Endothelial cell of umbilical vein (primary cell): Measurements from ENCODE around the gene TRIM39. TPM values are rescaled to one million over a fixed set of nuclear protein-coding genes. Genes with fewer than 3 reads are reported as not detected.

Experiments used
- BruUV-seq: library from RNA; stranded (reverse); fragments of 400-500 nt; replicated peaks from 2 replicates; lab custom pipeline; 2021; lab: Mats Ljungman, UMichigan
- CTCF ChIA-PET: fragments of 300-600, 350-600 bp; sonication (Branson Sonifier 250); formaldehyde crosslinking; loops from one replicate; lab custom pipeline; 2021; ENCODE audit warnings: antibody characterized with exemption, inconsistent platforms; lab: Charles Lee
- POLR2A ChIA-PET: fragments of 300-600, 350-600 bp; sonication (Branson Sonifier 250); formaldehyde crosslinking; loops from one replicate; lab custom pipeline; 2021; ENCODE audit warnings: antibody characterized with exemption, inconsistent platforms; lab: Charles Lee
- DNase-seq: peaks from one replicate; pipeline ENCODE4 v3.0.0-alpha.2; 2011; ENCODE audit warnings: low read depth, low spot score
- FAIRE-seq: peaks from 2 replicates; lab custom pipeline; 2011; peaks lifted over from hg19 to GRCh38; lab: Jason Lieb, UNC
- H2AFZ ChIP-seq: 2 replicates; pipeline ENCODE4 v1.6.0; 2012; ENCODE audit warnings: low read depth, low read length, control low read depth, inconsistent platforms
- H3K27ac ChIP-seq: 2 replicates; pipeline ENCODE4 v1.5.1; 2011; ENCODE audit warnings: low read depth, mild to moderate bottlenecking, control low read depth, low read length, moderate library complexity; ENCODE audit not compliant: insufficient read depth
- H3K27me3 ChIP-seq, 2 experiments: 2 replicates each; pipeline versions ENCODE4 v1.6.0 to v1.6.1; 2011; ENCODE audit warnings: low read length in 2 of 2, mixed read lengths in 1 of 2; ENCODE audit not compliant: control insufficient read depth in 2 of 2, insufficient read depth in 2 of 2
- H3K36me3 ChIP-seq, 2 experiments: 2 replicates in 1 of 2; 3 replicates in 1 of 2; pipeline ENCODE4 v1.5.1; 2011; ENCODE audit warnings: low read length in 2 of 2, mild to moderate bottlenecking in 1 of 2, moderate library complexity in 1 of 2; ENCODE audit not compliant: control insufficient read depth in 2 of 2, insufficient read depth in 2 of 2; ENCODE audit errors: extremely low read depth in 1 of 2
- H3K4me1 ChIP-seq: 3 replicates; pipeline ENCODE4 v1.5.1; 2011; ENCODE audit warnings: mild to moderate bottlenecking, low read length; ENCODE audit not compliant: control insufficient read depth, insufficient read depth; ENCODE audit errors: extremely low read depth
- H3K4me2 ChIP-seq: 2 replicates; pipeline ENCODE4 v1.6.1; 2011; ENCODE audit warnings: low read length, control low read depth, mixed read lengths; ENCODE audit not compliant: insufficient read depth
- H3K4me3 ChIP-seq, 3 experiments: fragments of 200-600 bp in 1 of 3; sonication (generic), shearing (Covaris generic) in 1 of 3; replicated peaks in 1 of 3; 2 replicates each; pipeline ENCODE4 v1.5.1; 2011 to 2016; ENCODE audit warnings: control low read depth in 3 of 3, low read length in 3 of 3, mild to moderate bottlenecking in 2 of 3, inconsistent platforms in 1 of 3, low read depth in 1 of 3, moderate library complexity in 1 of 3; ENCODE audit not compliant: insufficient read depth in 1 of 3
- H3K79me2 ChIP-seq: 2 replicates; pipeline ENCODE4 v1.6.0; 2012; ENCODE audit warnings: low read length, inconsistent platforms; ENCODE audit not compliant: control insufficient read depth, insufficient read depth
- H3K9ac ChIP-seq: replicated peaks from 2 replicates; pipeline ENCODE3; 2011; ENCODE audit warnings: low read length, control low read depth; ENCODE audit not compliant: insufficient read depth; ENCODE audit errors: extremely low read depth
- H3K9me1 ChIP-seq: replicated peaks from 3 replicates; pipeline ENCODE4 v1.6.0; 2011; ENCODE audit warnings: mild to moderate bottlenecking, low read length; ENCODE audit not compliant: control insufficient read depth, insufficient read depth; ENCODE audit errors: extremely low read depth
- H3K9me3 ChIP-seq: replicated peaks from 2 replicates; pipeline ENCODE4 v1.5.1; 2012; ENCODE audit warnings: low read length, inconsistent platforms; ENCODE audit not compliant: control insufficient read depth, insufficient read depth
- H4K20me1 ChIP-seq: replicated peaks from 2 replicates; pipeline ENCODE3; 2011; ENCODE audit warnings: mild to moderate bottlenecking, low read length; ENCODE audit not compliant: control insufficient read depth, insufficient read depth; ENCODE audit errors: extremely low read depth
- CTCF ChIP-seq, 2 donors: IDR thresholded peaks; 1 replicate in 1 of 2; 2 replicates in 1 of 2; pipeline ENCODE4 v1.5.1; 2011; ENCODE audit warnings: low read length in 2 of 2, mild to moderate bottlenecking in 2 of 2, moderate library complexity in 2 of 2, control low read depth in 1 of 2, inconsistent platforms in 1 of 2, low read depth in 1 of 2; ENCODE audit not compliant: insufficient read depth in 1 of 2; ENCODE audit errors: extremely low read depth in 1 of 2
- EZH2 ChIP-seq: IDR thresholded peaks from 2 replicates; pipeline ENCODE4 v1.6.1; 2012; ENCODE audit warnings: borderline replicate concordance, low read depth, mild to moderate bottlenecking, moderate library complexity, low read length, inconsistent platforms; ENCODE audit not compliant: severe bottlenecking
- FOS ChIP-seq: IDR thresholded peaks from 2 replicates; pipeline ENCODE4 v1.6.1; 2011; ENCODE audit warnings: mild to moderate bottlenecking, low read length, moderate library complexity, borderline replicate concordance; ENCODE audit not compliant: insufficient read depth
- GATA2 ChIP-seq: IDR thresholded peaks from 2 replicates; pipeline ENCODE4 v1.7.0; 2011; ENCODE audit warnings: low read depth, mild to moderate bottlenecking, moderate library complexity, mixed read lengths, low read length; ENCODE audit not compliant: insufficient read length, insufficient read depth
- JUN ChIP-seq: IDR thresholded peaks from 2 replicates; pipeline ENCODE4 v1.6.1; 2011; ENCODE audit warnings: borderline replicate concordance, low read depth; ENCODE audit not compliant: insufficient read length, insufficient read depth
- MYC ChIP-seq: IDR thresholded peaks from one replicate; pipeline ENCODE4 v1.6.1; 2011; ENCODE audit warnings: mild to moderate bottlenecking, low read depth, low read length
- POLR2A ChIP-seq: IDR thresholded peaks from 2 replicates; pipeline ENCODE4 v1.6.1; 2012; ENCODE audit warnings: low read depth, mild to moderate bottlenecking, control low read depth, low read length
- POLR2AphosphoS5 ChIP-seq: IDR thresholded peaks from 2 replicates; pipeline ENCODE4 v1.6.1; 2012; ENCODE audit warnings: low read depth, mild to moderate bottlenecking, control low read depth, low read length, moderate library complexity; ENCODE audit not compliant: insufficient read depth
- dilution Hi-C: fragments of 300-500 bp; cut with MboI; formaldehyde crosslinking; loops from one replicate; pipeline ENCODE4 v1.15.0; 2019; ENCODE audit warnings: low sequenced_read_pairs; ENCODE audit not compliant: extremely low pct_ligation_motif_present
- intact Hi-C: fragments of 100-400 bp; cut with micrococcal nuclease; formaldehyde crosslinking; loops from one replicate; pipeline ENCODE4 v1.10.0; 2022
- polyA plus RNA-seq, 4 experiments: library from polyadenylated mRNA; depleted of rRNA in 3 of 4; stranded (reverse) in 3 of 4; unstranded in 1 of 4; fragments of >200 nt; gene quantifications; 2 replicates each; pipeline versions ENCODE4 v1.2.1 to v1.2.3, GENCODE V29; 2011 to 2012; ENCODE audit warnings: missing spikeins in 1 of 4
- total RNA-seq: library from RNA; stranded (reverse); gene quantifications from 2 replicates; pipeline ENCODE4 v1.2.3, GENCODE V29; 2021
- TF ChIP-seq, protein P1 (sequence below): IDR thresholded peaks from 2 replicates; pipeline ENCODE4 v1.6.1; 2011; ENCODE audit not compliant: insufficient read depth, insufficient read length

TRIM39 gene
- total and polyA plus RNA-seq, 2 donors (not counting 3 experiments of a cell fraction or from before 2014, with no cell fraction given): 5.6 to 13.1 TPM

DNA sequence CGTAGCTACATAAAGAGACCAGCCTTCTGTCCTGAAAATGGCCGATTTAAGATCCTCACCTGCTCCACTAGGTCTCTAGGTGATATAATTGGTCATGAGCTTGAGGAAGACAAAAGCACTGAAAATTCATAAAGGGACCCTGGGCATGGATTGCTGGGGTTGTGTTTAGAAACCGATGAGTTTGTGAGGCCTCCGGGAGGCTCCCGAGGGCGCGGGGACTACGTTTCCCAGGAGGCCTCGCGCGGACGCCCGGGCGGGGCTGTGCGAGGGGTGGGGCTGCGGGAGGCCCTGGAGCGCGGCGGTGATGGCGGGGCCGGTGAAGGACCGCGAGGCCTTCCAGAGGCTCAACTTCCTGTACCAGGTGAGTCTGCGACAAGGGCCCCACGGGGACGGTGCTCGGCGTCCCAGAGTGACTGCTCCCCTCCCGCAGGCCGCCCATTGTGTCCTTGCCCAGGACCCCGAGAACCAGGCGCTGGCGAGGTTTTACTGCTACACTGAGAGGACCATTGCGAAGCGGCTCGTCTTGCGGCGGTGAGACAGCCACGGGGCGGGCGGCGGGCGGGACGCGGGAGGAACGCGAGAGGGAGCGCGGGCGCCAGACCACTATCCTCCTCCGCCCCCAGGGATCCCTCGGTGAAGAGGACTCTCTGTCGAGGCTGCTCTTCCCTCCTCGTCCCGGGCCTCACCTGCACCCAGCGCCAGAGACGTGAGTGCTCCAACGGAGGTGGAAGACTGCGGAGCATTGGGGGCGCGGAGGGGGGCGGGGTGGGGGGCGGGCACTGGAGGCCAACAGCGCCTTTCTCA lies 18.3 kb downstream of the TRIM39 start, which contains the start of gene RPP21:
Gene RPP21 (plus strand): TSS at position 289 of the 804 bp plus-strand sequence. CDS start 16 bp downstream, at position 305.
- intact Hi-C loops: no loop called here
- H3K9ac ChIP-seq: peak within 1 kb of the TSS; percentile 80
- ChIA-PET POLR2A (no interaction called here), CTCF (interaction anchor here (1.0 kb wide), 1 partner anchor 126 kb away, joined by 4 read pairs; no protein-coding TSS in a partner anchor)
- peak within 1 kb of the TSS; percentile 51 to 96 (median 58) for H3K4me3 ChIP-seq
- peak within 1 kb of the TSS; percentile 88 for H2AFZ ChIP-seq
- FAIRE-seq: peak; percentile 76
- H3K27me3 ChIP-seq: peaks cover 0 to 4% of the 10 kb centered on the region in 2 experiments
- no peaks in the 10 kb centered on the region for H4K20me1 ChIP-seq
- BruUV-seq: no TSS peak
- H3K4me2 ChIP-seq: peak within 1 kb of the TSS; percentile 81
- peak; percentile 77 for TF ChIP-seq POLR2AphosphoS5
- TF ChIP-seq POLR2A: peak; percentile 83
- no peak for TF ChIP-seq GATA2
- dilution Hi-C loops: no loop called here
- peak within 1 kb of the TSS; percentile 25 for H3K27ac ChIP-seq
- no peaks in the 10 kb centered on the region for H3K9me3 ChIP-seq
- H3K36me3 ChIP-seq: peaks cover 0 to 10% of the 10 kb centered on the region in 2 experiments
- peak; percentile 91 for DNase-seq
- H3K79me2 ChIP-seq: no peaks in the 10 kb centered on the region
- peaks cover 7% of the 10 kb centered on the region for H3K4me1 ChIP-seq
- H3K9me1 ChIP-seq: no peaks in the 10 kb centered on the region

GRCh38 chr6:30345852-30346251 lies 19.1 kb downstream of the TRIM39 start:
- H3K4me3 ChIP-seq: peak overlapping the region; percentile 51 to 96 (median 58)
- H3K9ac ChIP-seq: peak overlapping the region; percentile 39
- DNase-seq (no peak), FAIRE-seq (no peak)
- no peaks in the 10 kb centered on the region for H3K79me2 ChIP-seq
- no peak for TF ChIP-seq EZH2
- no peak for TF ChIP-seq FOS
- no peak for TF ChIP-seq CTCF (IDR thresholded peaks at IDR 0.05; ENCODE audit: extremely low read depth in 1 of 2, insufficient read depth in 1 of 2, low read depth in 1 of 2, low read length in 2 of 2)
- TF ChIP-seq, protein P1, sequence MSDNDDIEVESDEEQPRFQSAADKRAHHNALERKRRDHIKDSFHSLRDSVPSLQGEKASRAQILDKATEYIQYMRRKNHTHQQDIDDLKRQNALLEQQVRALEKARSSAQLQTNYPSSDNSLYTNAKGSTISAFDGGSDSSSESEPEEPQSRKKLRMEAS: no peak
- no peak for TF ChIP-seq MYC
- no peak for TF ChIP-seq POLR2AphosphoS5
- no peak for TF ChIP-seq JUN
- TF ChIP-seq POLR2A: no peak
- TF ChIP-seq GATA2: no peak
- H3K9me3 ChIP-seq: no peaks in the 10 kb centered on the region
- peaks cover 7% of the 10 kb centered on the region for H3K4me1 ChIP-seq
- peak overlapping the region; percentile 81 for H3K4me2 ChIP-seq
- H2AFZ ChIP-seq: peak overlapping the region; percentile 88
- BruUV-seq: TSS peak; percentile 46
- H4K20me1 ChIP-seq: no peaks in the 10 kb centered on the region
- dilution Hi-C loops: no loop called here
- peaks cover 0 to 8% of the 10 kb centered on the region in 2 experiments for H3K27me3 ChIP-seq
- H3K36me3 ChIP-seq: peaks cover 0 to 10% of the 10 kb centered on the region in 2 experiments
- H3K9me1 ChIP-seq: no peaks in the 10 kb centered on the region
- ChIA-PET CTCF (interaction anchor here (1.0 kb wide), 1 partner anchor 127 kb away, joined by 4 read pairs; no protein-coding TSS in a partner anchor), POLR2A (no interaction called here)
- no peak overlapping the region for H3K27ac ChIP-seq
- intact Hi-C loops: no loop called here
